GM13976 (cell line): ENCODE data around the gene BPIFB6.

ENCODE experiments used
- DNase-seq: peaks from one replicate; pipeline ENCODE4 v3.0.0; 2012; ENCODE audit warnings: low spot score
- in situ Hi-C: fragments of 300-500 bp; cut with MboI; formaldehyde crosslinking; loops from one replicate; pipeline ENCODE4 v1.12.0; 2022; ENCODE audit warnings: low sequenced_read_pairs, mixed read lengths, inconsistent platforms; ENCODE audit not compliant: unreplicated experiment
- TF ChIP-seq, protein P1 (sequence below): IDR thresholded peaks from 2 replicates; pipeline ENCODE4 v1.5.1; 2012; ENCODE audit warnings: borderline replicate concordance, mild to moderate bottlenecking; ENCODE audit not compliant: insufficient read depth; ENCODE audit errors: extremely low read depth, missing control alignments, control extremely low read depth

BPIFB6 gene

DNA sequence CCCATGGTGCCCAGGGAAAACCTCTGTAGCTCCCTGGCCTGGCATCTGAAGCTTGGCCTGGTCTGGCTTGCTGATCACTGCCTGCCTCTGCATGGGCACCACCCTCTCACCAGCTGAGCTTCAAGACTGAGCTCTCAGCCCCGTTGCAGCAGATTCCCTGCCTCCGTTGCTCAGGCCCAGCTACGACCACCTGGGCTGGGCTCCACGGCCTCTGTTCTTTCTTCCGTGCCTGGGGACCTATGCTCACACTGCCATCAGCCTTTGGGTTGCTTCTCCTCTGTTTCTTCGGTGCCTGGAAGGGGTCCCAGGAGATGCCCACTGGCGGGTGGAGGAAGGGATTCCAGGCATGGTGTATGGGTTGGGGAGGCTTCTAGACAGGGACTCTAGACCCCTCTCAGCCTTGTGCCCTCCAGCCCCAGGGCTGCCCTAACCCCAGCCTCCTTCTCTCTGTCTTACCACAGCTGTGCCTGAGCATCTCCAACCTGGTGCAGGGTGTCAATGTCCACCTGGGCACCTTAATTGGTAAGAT is 14.8 kb upstream of the BPIFB6 start:
- DNase-seq = no peak
- TF ChIP-seq, protein P1, sequence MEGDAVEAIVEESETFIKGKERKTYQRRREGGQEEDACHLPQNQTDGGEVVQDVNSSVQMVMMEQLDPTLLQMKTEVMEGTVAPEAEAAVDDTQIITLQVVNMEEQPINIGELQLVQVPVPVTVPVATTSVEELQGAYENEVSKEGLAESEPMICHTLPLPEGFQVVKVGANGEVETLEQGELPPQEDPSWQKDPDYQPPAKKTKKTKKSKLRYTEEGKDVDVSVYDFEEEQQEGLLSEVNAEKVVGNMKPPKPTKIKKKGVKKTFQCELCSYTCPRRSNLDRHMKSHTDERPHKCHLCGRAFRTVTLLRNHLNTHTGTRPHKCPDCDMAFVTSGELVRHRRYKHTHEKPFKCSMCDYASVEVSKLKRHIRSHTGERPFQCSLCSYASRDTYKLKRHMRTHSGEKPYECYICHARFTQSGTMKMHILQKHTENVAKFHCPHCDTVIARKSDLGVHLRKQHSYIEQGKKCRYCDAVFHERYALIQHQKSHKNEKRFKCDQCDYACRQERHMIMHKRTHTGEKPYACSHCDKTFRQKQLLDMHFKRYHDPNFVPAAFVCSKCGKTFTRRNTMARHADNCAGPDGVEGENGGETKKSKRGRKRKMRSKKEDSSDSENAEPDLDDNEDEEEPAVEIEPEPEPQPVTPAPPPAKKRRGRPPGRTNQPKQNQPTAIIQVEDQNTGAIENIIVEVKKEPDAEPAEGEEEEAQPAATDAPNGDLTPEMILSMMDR = no peak
- in situ Hi-C loops = no loop called here

DNA sequence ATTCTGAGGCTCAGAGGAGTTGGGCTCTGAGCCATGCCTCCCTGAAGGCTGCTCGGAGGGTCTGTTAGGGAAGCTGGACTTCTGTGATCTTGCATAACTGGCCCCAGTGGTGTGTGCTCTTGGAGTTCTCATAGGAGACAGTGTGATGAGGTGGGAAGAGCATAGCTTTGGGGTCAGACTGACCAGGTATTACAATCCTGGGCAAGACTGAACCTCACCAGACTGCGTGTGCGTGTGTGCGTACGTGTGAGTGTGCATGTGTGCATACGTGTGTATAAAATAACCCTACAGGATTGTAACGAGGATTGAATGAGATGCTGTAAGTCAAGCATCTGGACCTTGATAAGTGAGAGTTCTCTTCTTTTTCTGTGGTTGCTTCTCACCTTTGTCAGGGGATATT is 13.9 kb upstream of the BPIFB6 start:
- in situ Hi-C loops = no loop called here
- DNase-seq = no peak
- TF ChIP-seq, protein P1 = no peak

DNA sequence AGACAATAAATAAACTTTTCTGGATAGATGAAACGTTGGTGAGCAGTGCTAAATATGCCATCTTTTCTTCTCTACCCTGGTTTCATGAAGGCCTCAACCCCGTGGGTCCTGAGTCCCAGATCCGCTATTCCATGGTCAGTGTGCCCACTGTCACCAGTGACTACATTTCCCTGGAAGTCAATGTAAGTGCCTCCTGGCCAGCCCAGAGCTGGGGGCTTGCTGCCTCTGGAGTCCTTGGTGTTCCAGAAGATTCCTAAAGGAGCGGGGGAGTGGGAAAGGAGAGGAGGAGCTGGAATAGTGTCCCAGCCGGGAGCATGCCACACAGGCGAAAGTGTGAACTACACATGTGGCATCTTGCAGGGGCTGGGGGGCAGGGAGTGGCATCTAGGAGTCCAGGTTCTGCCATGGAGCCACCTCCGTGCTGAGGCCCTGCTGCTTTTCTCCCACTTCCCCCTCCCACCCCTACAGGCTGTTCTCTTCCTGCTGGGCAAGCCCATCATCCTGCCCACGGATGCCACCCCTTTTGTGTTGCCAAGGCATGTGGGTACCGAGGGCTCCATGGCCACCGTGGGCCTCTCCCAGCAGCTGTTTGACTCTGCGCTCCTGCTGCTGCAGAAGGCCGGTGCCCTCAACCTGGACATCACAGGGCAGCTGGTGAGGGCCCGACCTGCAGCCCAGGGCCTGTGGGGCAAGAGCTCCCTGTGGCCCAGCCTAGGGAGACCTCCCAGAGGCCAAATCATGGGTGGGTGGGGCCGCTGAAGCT is 13.1 kb upstream of the BPIFB6 start:
- no peak for DNase-seq
- in situ Hi-C loops = no loop called here
- TF ChIP-seq, protein P1 = no peak

DNA sequence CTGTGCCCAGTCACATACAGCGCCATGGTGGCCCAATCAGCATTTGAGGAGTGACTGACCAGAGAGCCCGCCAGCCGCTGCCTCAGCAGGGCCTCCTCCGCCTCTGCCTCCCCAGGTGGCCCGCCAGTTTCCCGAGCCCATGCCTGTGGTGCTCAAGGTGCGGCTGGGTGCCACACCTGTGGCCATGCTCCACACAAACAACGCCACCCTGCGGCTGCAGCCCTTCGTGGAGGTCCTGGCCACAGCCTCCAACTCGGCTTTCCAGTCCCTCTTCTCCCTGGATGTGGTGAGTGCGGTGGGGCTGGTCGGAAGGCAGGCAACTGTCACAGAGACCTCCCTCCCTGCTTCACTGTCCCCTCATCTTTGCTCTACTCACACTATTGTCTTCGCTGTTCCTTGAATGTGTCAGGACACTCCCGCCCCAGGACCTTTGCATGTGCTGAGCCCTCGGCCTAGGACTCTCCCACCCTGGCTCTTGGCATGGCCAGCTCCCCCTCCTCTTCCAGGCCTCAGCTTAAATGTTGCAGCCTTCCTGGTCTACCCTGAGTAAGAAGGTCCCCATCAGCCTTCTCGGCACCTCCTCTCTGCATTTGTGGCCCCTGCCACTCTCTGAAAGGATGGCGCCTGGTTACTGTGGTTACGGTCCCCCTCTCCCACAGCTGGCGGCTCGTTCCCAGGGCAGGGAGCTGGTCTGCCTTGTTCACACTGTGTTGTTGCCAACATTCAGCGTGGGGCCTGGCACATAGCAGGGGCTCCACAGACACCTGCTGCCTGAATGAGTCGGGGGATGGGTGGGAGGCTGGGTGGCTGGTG is 11.8 kb upstream of the BPIFB6 start:
- DNase-seq = no peak
- TF ChIP-seq, protein P1 = no peak
- in situ Hi-C loops = no loop called here

DNA sequence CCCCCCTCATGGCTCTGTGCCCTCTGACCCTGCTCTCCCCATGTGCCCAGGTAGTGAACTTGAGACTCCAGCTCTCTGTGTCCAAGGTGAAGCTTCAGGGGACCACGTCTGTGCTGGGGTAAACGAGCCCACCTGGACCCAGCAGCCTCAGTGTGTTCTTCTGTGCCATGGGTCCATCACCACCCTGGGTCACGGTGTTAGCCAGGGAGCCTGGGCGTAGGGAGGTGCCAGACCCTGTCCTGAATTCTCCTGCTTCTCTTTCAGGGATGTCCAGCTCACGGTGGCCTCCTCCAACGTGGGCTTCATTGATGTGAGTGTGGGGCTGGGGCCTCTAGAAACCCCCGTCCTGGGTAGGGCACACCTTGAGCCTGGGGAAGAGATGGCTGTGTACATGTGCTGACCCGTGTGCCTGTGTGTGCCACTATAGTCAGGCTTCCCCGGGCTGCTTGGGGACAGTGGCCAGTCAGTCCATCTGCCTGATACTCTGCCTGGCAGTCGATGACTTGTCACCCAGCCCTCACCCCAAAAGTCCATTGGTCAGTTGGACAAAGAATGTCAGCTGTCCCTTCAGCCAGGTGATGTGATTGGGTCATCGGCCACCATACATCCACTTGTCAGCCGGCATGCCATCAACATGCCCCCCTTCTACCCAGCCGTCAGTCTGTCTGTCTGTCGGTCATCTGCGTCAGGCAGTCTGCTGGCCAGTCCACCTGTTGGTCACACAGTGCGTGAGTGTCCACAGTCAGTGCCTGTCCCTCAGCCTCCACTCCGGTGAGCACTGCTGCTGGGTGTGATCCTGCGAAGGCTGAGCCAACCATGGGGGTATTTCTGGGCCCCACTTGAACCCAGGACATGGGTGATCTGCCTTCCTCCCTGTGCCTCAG is 10.9 kb upstream of the BPIFB6 start:
- DNase-seq = no peak
- in situ Hi-C loops = no loop called here
- TF ChIP-seq, protein P1 = no peak

DNA sequence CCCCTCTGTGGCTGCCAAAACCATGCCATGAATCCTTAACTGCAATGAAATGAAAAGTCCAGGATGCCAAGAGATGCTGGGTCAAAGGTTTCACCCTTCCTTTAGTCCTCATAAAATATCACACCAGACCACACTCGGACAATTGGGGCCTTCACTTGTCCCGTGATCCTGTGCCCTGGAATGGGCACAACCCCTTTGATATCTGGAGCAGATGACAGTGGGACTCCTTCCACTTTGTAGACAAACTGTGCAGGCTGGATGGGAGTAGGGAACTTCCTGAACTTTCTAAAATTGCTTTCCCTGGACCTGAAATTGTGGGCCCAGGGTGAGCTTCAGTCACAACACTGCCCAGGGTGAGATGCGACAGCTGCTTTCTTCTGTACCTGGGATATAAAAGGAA is 9.6 kb upstream of the BPIFB6 start:
- TF ChIP-seq, protein P1 = no peak
- in situ Hi-C loops = no loop called here
- DNase-seq = no peak
